H1 (cell line): Measurements from ENCODE around the gene FRMD4B. TPM values are rescaled to one million over a fixed set of nuclear protein-coding genes. Genes with fewer than 3 reads are reported as not detected.
"Not testable (repeated sequence)": the region's sequence is repeated elsewhere in the genome, so short reads cannot be mapped to it uniquely, and the experiment has no call there.

Source experiments
- CTCF ChIA-PET: fragments of 300-600 bp; sonication (Branson Sonifier 250); formaldehyde crosslinking; loops from one replicate; lab custom pipeline; 2021; ENCODE audit not compliant: partially characterized antibody; lab: Charles Lee
- POLR2A ChIA-PET: fragments of 300-600 bp; sonication (Branson Sonifier 250); formaldehyde crosslinking; loops from one replicate; lab custom pipeline; 2021; ENCODE audit warnings: inconsistent platforms; ENCODE audit not compliant: partially characterized antibody; lab: Charles Lee
- DNase-seq, 2 experiments: peaks; one replicate each; pipeline versions ENCODE4 v3.0.0 to v3.0.0-alpha.2; 2010 to 2022; ENCODE audit warnings: low spot score in 2 of 2, low read depth in 1 of 2, mixed read lengths in 1 of 2
- FAIRE-seq: peaks from 2 replicates; lab custom pipeline; 2011; peaks lifted over from hg19 to GRCh38; lab: Jason Lieb, UNC
- H2AFZ ChIP-seq: 2 replicates; pipeline ENCODE4 v1.8.1; 2012; ENCODE audit warnings: low read length, inconsistent platforms
- H2AK5ac ChIP-seq: 2 replicates; pipeline ENCODE4 v1.6.1; 2013; ENCODE audit warnings: low read depth, low read length
- H2BK120ac ChIP-seq: replicated peaks from 2 replicates; pipeline ENCODE3; 2013; ENCODE audit warnings: low read depth, low read length, inconsistent platforms
- H2BK12ac ChIP-seq: 2 replicates; pipeline ENCODE4 v1.6.1; 2013; ENCODE audit warnings: low read depth, low read length
- H2BK15ac ChIP-seq: 2 replicates; pipeline ENCODE4 v1.6.1; 2013; ENCODE audit warnings: low read length
- H2BK20ac ChIP-seq: 2 replicates; pipeline ENCODE4 v1.6.1; 2013; ENCODE audit warnings: low read length
- H2BK5ac ChIP-seq: 2 replicates; pipeline ENCODE4 v1.6.1; 2013; ENCODE audit warnings: low read depth, low read length
- H3K14ac ChIP-seq: 2 replicates; pipeline ENCODE4 v1.6.1; 2013; ENCODE audit warnings: inconsistent platforms; ENCODE audit not compliant: insufficient read length
- H3K18ac ChIP-seq: 2 replicates; pipeline ENCODE4 v1.6.1; 2013; ENCODE audit warnings: low read length; ENCODE audit errors: extremely low read depth
- H3K23ac ChIP-seq: 2 replicates; pipeline ENCODE4 v1.6.1; 2013; ENCODE audit warnings: inconsistent platforms; ENCODE audit not compliant: insufficient read length
- H3K23me2 ChIP-seq: 2 replicates; pipeline ENCODE4 v1.6.1; 2013; ENCODE audit warnings: low read depth, low read length
- H3K27ac ChIP-seq: 2 replicates; pipeline ENCODE4 v1.6.1; 2011; ENCODE audit warnings: low read depth, low read length, inconsistent platforms
- H3K27me3 ChIP-seq, 4 experiments: replicated peaks in 1 of 4; 1 replicate in 1 of 4; 2 replicates in 3 of 4; pipeline versions ENCODE4 v1.6.1 to v1.8.1; 2011 to 2013; ENCODE audit warnings: low read length in 3 of 4, mild to moderate bottlenecking in 3 of 4, inconsistent platforms in 2 of 4, mixed read lengths in 2 of 4, moderate library complexity in 1 of 4; ENCODE audit not compliant: control insufficient read depth in 3 of 4, insufficient read depth in 3 of 4; ENCODE audit errors: extremely low read depth in 1 of 4
- H3K36me3 ChIP-seq, 4 experiments: 2 replicates each; pipeline versions ENCODE4 v1.6.1 to v1.8.1; 2011 to 2013; ENCODE audit warnings: mild to moderate bottlenecking in 4 of 4, low read length in 3 of 4, moderate library complexity in 2 of 4, control low read depth in 1 of 4, inconsistent platforms in 1 of 4; ENCODE audit not compliant: insufficient read depth in 4 of 4, control insufficient read depth in 2 of 4
- H3K4ac ChIP-seq: replicated peaks from 2 replicates; pipeline ENCODE3; 2013; ENCODE audit warnings: low read length, low read depth, mixed read lengths, inconsistent platforms; ENCODE audit not compliant: insufficient read length
- H3K4me1 ChIP-seq, 4 experiments: replicated peaks in 1 of 4; 1 replicate in 1 of 4; 2 replicates in 3 of 4; pipeline versions ENCODE4 v1.6.1 to v1.8.1; 2011 to 2013; ENCODE audit warnings: low read length in 3 of 4, inconsistent platforms in 2 of 4, mixed read lengths in 1 of 4; ENCODE audit not compliant: insufficient read depth in 4 of 4, control insufficient read depth in 3 of 4
- H3K4me2 ChIP-seq, 2 experiments: 2 replicates each; pipeline versions ENCODE4 v1.6.1 to v1.8.1; 2011 to 2013; ENCODE audit warnings: low read depth in 2 of 2, low read length in 2 of 2, control low read depth in 1 of 2, inconsistent platforms in 1 of 2, mild to moderate bottlenecking in 1 of 2; ENCODE audit not compliant: insufficient read depth in 1 of 2
- H3K4me3 ChIP-seq, 4 experiments: fragments of 200-600, 300-600 bp in 1 of 4; sonication (generic), shearing (Covaris generic), sonication (Bioruptor Twin) in 1 of 4; 2 replicates each; pipeline versions ENCODE4 v1.5.1 to v1.8.1; 2011 to 2016; ENCODE audit warnings: low read length in 4 of 4, low read depth in 3 of 4, control low read depth in 2 of 4, inconsistent platforms in 2 of 4, mild to moderate bottlenecking in 2 of 4, mixed read lengths in 1 of 4, moderate library complexity in 1 of 4; ENCODE audit not compliant: insufficient read depth in 2 of 4; ENCODE audit errors: extremely low read depth in 1 of 4
- H3K56ac ChIP-seq: replicated peaks from 2 replicates; pipeline ENCODE3; 2013; ENCODE audit warnings: low read depth, mild to moderate bottlenecking, mixed read lengths, low read length, inconsistent platforms; ENCODE audit not compliant: insufficient read length
- H3K79me1 ChIP-seq: 2 replicates; pipeline ENCODE4 v1.6.1; 2013; ENCODE audit warnings: low read depth, low read length, control low read depth
- H3K79me2 ChIP-seq, 2 experiments: 2 replicates each; pipeline versions ENCODE4 v1.6.1 to v1.8.1; 2012 to 2013; ENCODE audit warnings: low read length in 2 of 2, mild to moderate bottlenecking in 2 of 2, inconsistent platforms in 1 of 2; ENCODE audit not compliant: insufficient read depth in 2 of 2, control insufficient read depth in 1 of 2
- H3K9ac ChIP-seq, 4 experiments: replicated peaks in 1 of 4; 1 replicate in 1 of 4; 2 replicates in 3 of 4; pipeline versions ENCODE4 v1.6.1 to v1.8.1; 2011 to 2013; ENCODE audit warnings: low read depth in 3 of 4, low read length in 3 of 4, control low read depth in 2 of 4, mild to moderate bottlenecking in 2 of 4, moderate library complexity in 2 of 4, inconsistent platforms in 1 of 4; ENCODE audit errors: extremely low read depth in 1 of 4
- H3K9me3 ChIP-seq, 2 experiments: 2 replicates each; pipeline versions ENCODE4 v1.6.1 to v1.8.1; 2012 to 2013; ENCODE audit warnings: mild to moderate bottlenecking in 2 of 2, moderate library complexity in 2 of 2, control low read depth in 1 of 2, inconsistent platforms in 1 of 2, low read depth in 1 of 2, low read length in 1 of 2, mixed read lengths in 1 of 2; ENCODE audit not compliant: insufficient read depth in 2 of 2
- H4K20me1 ChIP-seq, 2 experiments: replicated peaks in 1 of 2; 2 replicates each; pipeline versions ENCODE3 to v1.8.1; 2011 to 2013; ENCODE audit warnings: inconsistent platforms in 2 of 2, low read length in 2 of 2, mild to moderate bottlenecking in 1 of 2; ENCODE audit not compliant: insufficient read depth in 2 of 2, control insufficient read depth in 1 of 2
- H4K5ac ChIP-seq: 2 replicates; pipeline ENCODE4 v1.6.1; 2013; ENCODE audit warnings: low read length, low read depth, mixed read lengths, inconsistent platforms; ENCODE audit not compliant: insufficient read length
- H4K8ac ChIP-seq: 2 replicates; pipeline ENCODE4 v1.8.0; 2013; ENCODE audit warnings: mild to moderate bottlenecking, moderate library complexity, low read length, inconsistent platforms; ENCODE audit not compliant: insufficient read depth; ENCODE audit errors: extremely low read depth
- H4K91ac ChIP-seq: replicated peaks from 2 replicates; pipeline ENCODE3; 2013; ENCODE audit warnings: low read length, mixed read lengths, inconsistent platforms; ENCODE audit not compliant: insufficient read length
- CEBPB ChIP-seq: IDR thresholded peaks from 2 replicates; pipeline ENCODE4 v1.6.1; 2012; ENCODE audit warnings: low read depth, low read length
- WGBS, 2 experiments: shearing (Covaris generic) in 1 of 2; methylation state at CpG; one replicate each; pipeline versions ENCODE4 v1.1.6 to v1.1.7; 2013 to 2015; ENCODE audit warnings: low lambda C conversion rate in 2 of 2, mixed read lengths in 2 of 2, inconsistent platforms in 1 of 2, low coverage in 1 of 2, missing lambda C conversion rate in 1 of 2; ENCODE audit not compliant: insufficient replicate concordance in 2 of 2, insufficient coverage in 1 of 2, insufficient read length in 1 of 2; ENCODE audit errors: extremely low coverage in 1 of 2, missing lambda C conversion rate in 1 of 2; 5-methylcytosine and 5-hydroxymethylcytosine counted together
- polyA plus RNA-seq, 7 experiments: library from polyadenylated mRNA; depleted of rRNA in 3 of 7; stranded (reverse) in 5 of 7; unstranded in 2 of 7; fragments of >200 nt in 5 of 7; fragments of 200-250 nt in 2 of 7; gene quantifications; 1 replicate in 5 of 7; 2 replicates in 1 of 7; 4 replicates in 1 of 7; pipeline versions ENCODE4 v1.2.1 to v1.2.3, GENCODE V29; 2011 to 2013; ENCODE audit warnings: missing spikeins in 2 of 7, mixed read lengths in 2 of 7
- total RNA-seq: library from RNA; stranded (reverse); fragmentation: NEBNext Ultra II Directional; extraction: Animal tissue kit (Norgen Biotek cat#: 25700); gene quantifications from 2 replicates; pipeline ENCODE4 v1.2.1, GENCODE V29; 2021

Gene FRMD4B
- total and polyA plus RNA-seq, 2 of the 8 experiments (the other 6 are each of a cell fraction or from before 2014, with no cell fraction given): 2.7 to 7.2 TPM

DNA sequence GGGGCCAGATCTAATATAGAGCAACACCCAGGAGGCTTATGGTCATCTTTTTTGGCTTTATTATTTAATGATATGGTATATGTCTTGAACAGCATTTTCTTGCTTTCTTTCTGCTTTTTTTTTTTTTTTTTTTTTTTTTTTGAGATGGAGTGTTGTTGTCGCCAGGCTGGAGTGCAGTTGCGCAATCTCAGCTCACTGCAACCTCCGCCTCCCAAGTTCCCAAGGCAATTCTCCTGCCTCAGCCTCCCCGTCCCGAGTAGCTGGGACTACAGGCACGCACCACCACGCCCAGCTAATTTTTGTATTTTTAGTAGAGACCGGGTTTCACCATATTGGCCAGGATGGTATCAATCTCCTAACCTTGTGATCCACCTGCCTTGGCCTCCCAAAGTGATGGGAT lies 108.5 kb downstream of the FRMD4B start:
- H3K27me3 ChIP-seq, H3K4me3 ChIP-seq, H4K8ac ChIP-seq, H3K79me1 ChIP-seq, H2BK15ac ChIP-seq, H3K79me2 ChIP-seq, H3K9me3 ChIP-seq, H3K56ac ChIP-seq, H2BK12ac ChIP-seq, H3K27ac ChIP-seq, H3K4me2 ChIP-seq, H3K18ac ChIP-seq, H3K4me1 ChIP-seq, H3K23me2 ChIP-seq, H3K23ac ChIP-seq, H3K9ac ChIP-seq, H3K14ac ChIP-seq, POLR2A ChIA-PET, H2AFZ ChIP-seq, H3K4ac ChIP-seq, H2BK20ac ChIP-seq, H4K91ac ChIP-seq, H2AK5ac ChIP-seq, H4K20me1 ChIP-seq, H2BK120ac ChIP-seq, H3K36me3 ChIP-seq, DNase-seq, FAIRE-seq, H2BK5ac ChIP-seq, H4K5ac ChIP-seq: not testable (repeated sequence)
- CTCF ChIA-PET: interaction anchor here (0.6 to 1.5 kb wide), 3 partner anchors 23 to 156 kb away, joined by 3 to 6 read pairs (median 3); no protein-coding TSS in a partner anchor
- TF ChIP-seq CEBPB: peak; percentile 95
- 78% methylated on average over 5 of the region's 8 CpGs; no CpG with 5 or more reads in 1 of the 2 experiments for WGBS, 2 experiments
